Lower leg skin (tissue), 3 donors: Measurements from ENCODE around the gene SLC25A26.

ENCODE experiments used
- CTCF ChIP-seq, 3 donors: fragments of 450-650 bp; IDR thresholded peaks; one replicate each; pipeline ENCODE4 v1.5.1; 2016; ENCODE audit warnings: antibody characterized with exemption in 3 of 3, mild to moderate bottlenecking in 3 of 3, moderate library complexity in 2 of 3
- POLR2A ChIP-seq, 2 donors: fragments of 450-650 bp; IDR thresholded peaks; one replicate each; pipeline ENCODE4 v1.6.1; 2016 to 2017; ENCODE audit warnings: antibody characterized with exemption in 2 of 2, mild to moderate bottlenecking in 1 of 2, moderate library complexity in 1 of 2

- TF ChIP-seq POLR2A (IDR thresholded peaks at IDR 0.05) = no peak
- TF ChIP-seq CTCF (IDR thresholded peaks at IDR 0.05) = no peak
These were observed 161.3 kb downstream of the SLC25A26 start for GRCh38 chr3:66382142-66382541.
